Measurements from ENCODE around the gene SNPH. TPM values are rescaled to one million over a fixed set of nuclear protein-coding genes. Genes with fewer than 3 reads are reported as not detected.

The SNPH gene
- total RNA-seq, 1 experiment from 2014 or later: 21.4 TPM

DNA sequence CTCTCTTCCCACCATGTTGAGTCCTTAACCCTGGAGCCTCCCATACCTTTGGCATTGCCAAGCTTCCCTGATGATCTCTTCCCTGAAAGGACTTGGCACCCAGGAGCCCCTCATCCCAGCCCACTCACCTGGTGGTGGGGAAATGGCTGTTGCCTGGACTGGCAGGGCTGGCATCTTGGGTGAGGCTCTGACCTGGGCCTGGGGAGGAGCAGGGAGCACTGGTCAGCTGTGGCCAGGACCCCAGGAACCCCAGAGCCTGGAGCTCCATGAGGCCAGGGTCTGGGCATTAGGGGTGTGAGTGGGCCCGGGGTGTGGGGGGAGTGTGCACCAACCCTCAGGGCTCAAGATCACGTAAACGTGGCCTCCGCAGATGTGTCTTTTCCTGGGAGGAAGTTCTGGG is 53.4 kb downstream of the SNPH start:
- Histone ChIP-seq H2AFZ (ENCODE audit: low read length) (no peak overlapping the region), H3K9me2 (replicated peaks; ENCODE audit: low read length) (no peaks in the 10 kb centered on the region), H4K20me1 (ENCODE audit: low read length) (no peaks in the 10 kb centered on the region), H3K4me1 (ENCODE audit: insufficient read depth, low read length) (peaks cover 19% of the 10 kb centered on the region), H3K27ac (ENCODE audit: low read length) (no peak overlapping the region), H3K4me3 (ENCODE audit: low read length) (no peak overlapping the region), H3K4me2 (ENCODE audit: low read length) (no peak overlapping the region), H3K9me3 (ENCODE audit: low read length) (no peaks in the 10 kb centered on the region), H3K36me3 (ENCODE audit: low read depth, low read length) (no peaks in the 10 kb centered on the region), H3F3A (ENCODE audit: low read length, unreplicated experiment) (no peaks in the 10 kb centered on the region), H3K27me3 (ENCODE audit: low read length) (no peaks in the 10 kb centered on the region), H3K9ac (ENCODE audit: low read length) (no peak overlapping the region), H3K79me2 (ENCODE audit: low read length) (no peaks in the 10 kb centered on the region)
- ATAC-seq (no peak), DNase-seq (no peak)
- ChIA-PET CTCF (interaction anchor here (0.5 to 1.2 kb wide), 2 partner anchors 118 to 445 kb away, joined by 3 read pairs; no protein-coding TSS in a partner anchor), POLR2A (ENCODE audit: unreplicated experiment) (no interaction called here)
- no TSS peak for BruUV-seq (replicated peaks)
- TF ChIP-seq, protein P1, sequence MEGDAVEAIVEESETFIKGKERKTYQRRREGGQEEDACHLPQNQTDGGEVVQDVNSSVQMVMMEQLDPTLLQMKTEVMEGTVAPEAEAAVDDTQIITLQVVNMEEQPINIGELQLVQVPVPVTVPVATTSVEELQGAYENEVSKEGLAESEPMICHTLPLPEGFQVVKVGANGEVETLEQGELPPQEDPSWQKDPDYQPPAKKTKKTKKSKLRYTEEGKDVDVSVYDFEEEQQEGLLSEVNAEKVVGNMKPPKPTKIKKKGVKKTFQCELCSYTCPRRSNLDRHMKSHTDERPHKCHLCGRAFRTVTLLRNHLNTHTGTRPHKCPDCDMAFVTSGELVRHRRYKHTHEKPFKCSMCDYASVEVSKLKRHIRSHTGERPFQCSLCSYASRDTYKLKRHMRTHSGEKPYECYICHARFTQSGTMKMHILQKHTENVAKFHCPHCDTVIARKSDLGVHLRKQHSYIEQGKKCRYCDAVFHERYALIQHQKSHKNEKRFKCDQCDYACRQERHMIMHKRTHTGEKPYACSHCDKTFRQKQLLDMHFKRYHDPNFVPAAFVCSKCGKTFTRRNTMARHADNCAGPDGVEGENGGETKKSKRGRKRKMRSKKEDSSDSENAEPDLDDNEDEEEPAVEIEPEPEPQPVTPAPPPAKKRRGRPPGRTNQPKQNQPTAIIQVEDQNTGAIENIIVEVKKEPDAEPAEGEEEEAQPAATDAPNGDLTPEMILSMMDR (conservative IDR thresholded peaks at IDR 0.05; ENCODE audit: low read depth, low read length): no peak
- TF ChIP-seq EZH2phosphoT487 (IDR thresholded peaks at IDR 0.05; ENCODE audit: borderline replicate concordance, low read length) (no peak), EZH2 (IDR thresholded peaks at IDR 0.05; ENCODE audit: low read length, unreplicated experiment) (no peak)
- intact Hi-C loops (cut with micrococcal nuclease): no loop called here

DNA sequence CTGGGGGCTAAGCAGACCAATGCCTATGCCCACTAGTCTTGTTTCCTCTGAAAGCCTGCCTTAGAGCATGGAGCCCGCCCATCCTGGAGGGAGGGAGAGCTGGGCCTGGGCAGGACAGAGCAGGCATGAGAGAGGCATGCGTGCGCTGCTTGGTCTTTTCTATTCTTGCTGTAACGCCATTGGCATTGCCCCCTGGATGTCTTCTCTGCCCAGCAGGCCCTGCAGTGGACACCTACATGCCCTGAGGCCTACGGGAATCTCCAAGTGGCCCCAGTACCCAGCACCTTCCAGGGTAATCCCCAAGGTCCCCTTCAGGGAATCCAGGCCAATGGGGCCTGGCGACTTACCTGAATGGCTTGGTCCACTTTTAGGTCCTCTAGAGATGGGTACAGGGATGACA is 53.9 kb downstream of the SNPH start:
- ATAC-seq (no peak), DNase-seq (no peak)
- Histone ChIP-seq H3K4me1 (ENCODE audit: insufficient read depth, low read length) (peaks cover 25% of the 10 kb centered on the region), H2AFZ (ENCODE audit: low read length) (no peak overlapping the region), H3K9me3 (ENCODE audit: low read length) (no peaks in the 10 kb centered on the region), H3K79me2 (ENCODE audit: low read length) (no peaks in the 10 kb centered on the region), H3K4me2 (ENCODE audit: low read length) (no peak overlapping the region), H4K20me1 (ENCODE audit: low read length) (no peaks in the 10 kb centered on the region), H3K27me3 (ENCODE audit: low read length) (no peaks in the 10 kb centered on the region), H3K9ac (ENCODE audit: low read length) (no peak overlapping the region), H3K4me3 (ENCODE audit: low read length) (no peak overlapping the region), H3F3A (ENCODE audit: low read length, unreplicated experiment) (no peaks in the 10 kb centered on the region), H3K27ac (ENCODE audit: low read length) (no peak overlapping the region), H3K36me3 (ENCODE audit: low read depth, low read length) (no peaks in the 10 kb centered on the region), H3K9me2 (replicated peaks; ENCODE audit: low read length) (no peaks in the 10 kb centered on the region)
- intact Hi-C loops (cut with micrococcal nuclease): no loop called here
- ChIA-PET POLR2A (ENCODE audit: unreplicated experiment) (no interaction called here), CTCF (interaction anchor here (1.2 kb wide), 1 partner anchor 118 kb away, joined by 3 read pairs; no protein-coding TSS in a partner anchor)
- TF ChIP-seq EZH2phosphoT487 (IDR thresholded peaks at IDR 0.05; ENCODE audit: borderline replicate concordance, low read length): no peak
- TF ChIP-seq EZH2 (IDR thresholded peaks at IDR 0.05; ENCODE audit: low read length, unreplicated experiment): no peak
- TF ChIP-seq, protein P1 (conservative IDR thresholded peaks at IDR 0.05; ENCODE audit: low read depth, low read length): no peak
- BruUV-seq (replicated peaks): no TSS peak

DNA sequence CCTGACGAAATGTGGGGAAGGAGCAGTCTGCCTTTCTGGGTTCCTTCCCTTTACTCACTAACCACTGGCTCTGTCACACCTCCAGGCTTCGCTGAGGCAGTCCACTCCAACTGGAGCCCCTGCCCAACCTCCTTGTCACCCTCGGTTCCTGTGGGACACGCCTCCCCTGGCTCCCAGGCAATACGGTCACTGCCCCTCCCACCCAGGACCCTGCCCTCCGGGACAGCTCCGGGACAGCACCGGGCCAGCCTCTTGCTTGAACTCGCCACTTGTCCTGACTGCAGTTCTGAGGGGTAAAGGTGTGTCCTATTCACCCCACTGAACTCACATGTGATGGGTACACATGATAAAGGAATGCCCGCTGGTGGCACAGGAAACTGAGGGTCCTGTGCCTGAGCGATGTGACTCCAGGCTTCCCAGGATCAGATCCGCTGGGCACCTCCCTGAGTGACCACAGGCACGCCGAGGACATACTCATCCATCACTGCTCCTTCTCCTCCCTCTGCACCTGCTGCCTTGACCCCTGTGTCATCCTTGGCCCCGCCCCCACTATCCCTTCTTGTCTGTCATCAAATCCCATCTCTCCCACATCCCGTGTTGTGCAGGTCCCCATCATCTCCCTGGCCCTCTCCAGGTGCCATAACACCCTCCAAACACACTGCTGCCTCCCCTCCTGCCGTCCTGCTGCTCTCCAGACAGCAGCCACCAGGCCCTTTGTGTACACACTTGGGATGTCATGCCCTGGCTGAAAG is 55.0 kb downstream of the SNPH start:
- no peak for ATAC-seq
- Histone ChIP-seq H3K79me2 (ENCODE audit: low read length) (peaks cover 8% of the 10 kb centered on the region), H2AFZ (ENCODE audit: low read length) (no peak overlapping the region), H3K9ac (ENCODE audit: low read length) (no peak overlapping the region), H3K27me3 (ENCODE audit: low read length) (no peaks in the 10 kb centered on the region), H3K4me3 (ENCODE audit: low read length) (no peak overlapping the region), H3F3A (ENCODE audit: low read length, unreplicated experiment) (no peaks in the 10 kb centered on the region), H3K27ac (ENCODE audit: low read length) (no peak overlapping the region), H3K4me1 (ENCODE audit: insufficient read depth, low read length) (peaks cover 28% of the 10 kb centered on the region), H3K9me3 (ENCODE audit: low read length) (no peaks in the 10 kb centered on the region), H3K9me2 (replicated peaks; ENCODE audit: low read length) (no peaks in the 10 kb centered on the region), H3K36me3 (ENCODE audit: low read depth, low read length) (no peaks in the 10 kb centered on the region), H3K4me2 (ENCODE audit: low read length) (no peak overlapping the region), H4K20me1 (ENCODE audit: low read length) (no peaks in the 10 kb centered on the region)
- TF ChIP-seq EZH2 (IDR thresholded peaks at IDR 0.05; ENCODE audit: low read length, unreplicated experiment) (no peak), EZH2phosphoT487 (IDR thresholded peaks at IDR 0.05; ENCODE audit: borderline replicate concordance, low read length) (no peak)
- TF ChIP-seq, protein P1 (conservative IDR thresholded peaks at IDR 0.05; ENCODE audit: low read depth, low read length): no peak
- ChIA-PET CTCF (no interaction called here), POLR2A (ENCODE audit: unreplicated experiment) (no interaction called here)
- intact Hi-C loops (cut with micrococcal nuclease): no loop called here
- DNase-seq: no peak
- BruUV-seq (replicated peaks): no TSS peak
